GM21423 (cell line): ENCODE data around the gene RAB9B.

Experiments
- ATAC-seq: cut with Tn5 transposase; IDR thresholded peaks from one replicate; pipeline ENCODE4 v1.9.1; 2021; ENCODE audit warnings: mild to moderate bottlenecking, moderate library complexity; ENCODE audit not compliant: unreplicated experiment

RAB9B gene

GRCh38 chrX:103773445-103773844 lies 58.6 kb downstream of the RAB9B start:
- ATAC-seq = no peak
